Activated CD8-positive, alpha-beta memory T cell treated with anti-CD3 and anti-CD28 coated beads for 4 hours (primary cell): ENCODE data around the gene ETV6.
A peak's percentile ranks its signal among the peaks of the same experiment; 100 is the strongest.

Experiments used
- DNase-seq, 2 donors: peaks; one replicate each; pipeline ENCODE4 v3.0.0-alpha.2; 2020; ENCODE audit warnings: low read depth in 2 of 2

Gene ETV6

GRCh38 chr12:11642785-11643184, 6.7 kb upstream of the ETV6 start:
- DNase-seq, result no peak

- DNase-seq, result no peak
Observed at GRCh38 chr12:11645391-11645790, 4.1 kb upstream of the ETV6 start.

DNA sequence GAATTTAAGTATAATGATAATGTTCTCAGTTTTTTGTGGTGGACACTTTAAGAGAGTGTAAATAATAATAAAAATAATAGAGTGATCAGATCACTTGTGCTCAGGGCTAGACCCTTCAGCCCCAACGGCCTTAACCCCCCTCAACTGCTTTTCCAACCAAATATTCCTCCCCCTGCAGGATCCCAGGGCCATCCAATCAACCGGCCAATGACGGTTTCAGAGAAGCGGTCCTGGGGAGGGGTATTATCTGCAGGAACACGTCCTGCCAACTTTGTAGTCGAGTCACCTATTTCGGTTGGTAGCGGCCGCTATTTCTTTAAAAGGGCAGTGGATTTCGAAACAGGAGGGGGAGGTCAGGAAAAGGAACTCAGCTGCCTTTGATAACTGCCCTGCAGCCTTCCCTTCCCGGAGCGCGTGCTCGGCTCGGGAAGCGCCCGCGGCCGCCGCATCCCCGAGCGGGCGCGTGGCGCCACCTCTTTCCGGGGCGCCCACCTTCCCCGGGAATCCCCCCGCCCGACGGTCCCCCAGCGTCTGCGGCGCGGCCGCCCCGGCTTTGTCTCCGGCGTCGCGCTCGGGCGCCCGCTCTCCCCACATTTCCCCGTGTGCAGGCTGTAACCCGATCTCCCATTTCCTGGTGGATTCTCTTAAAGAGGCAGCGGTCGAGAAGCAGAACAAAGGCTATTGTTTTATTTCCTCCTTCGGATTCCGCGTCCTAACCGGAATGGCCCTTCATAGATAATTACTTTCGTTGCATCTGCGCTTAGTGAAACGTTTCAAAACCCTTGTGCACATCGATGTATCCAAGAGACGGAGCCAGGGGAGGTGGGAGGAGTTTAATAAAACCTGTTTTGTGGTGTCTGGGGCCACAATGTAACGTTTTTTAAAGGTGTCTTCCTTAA, 711 bp upstream of the ETV6 start:
- peak; percentile 41 to 42 for DNase-seq

GRCh38 chr12:11650286-11651281, 1.1 kb downstream of the ETV6 start:
- no peak for DNase-seq

GRCh38 chr12:11651381-11651780, 1.9 kb downstream of the ETV6 start:
- no peak for DNase-seq

DNA sequence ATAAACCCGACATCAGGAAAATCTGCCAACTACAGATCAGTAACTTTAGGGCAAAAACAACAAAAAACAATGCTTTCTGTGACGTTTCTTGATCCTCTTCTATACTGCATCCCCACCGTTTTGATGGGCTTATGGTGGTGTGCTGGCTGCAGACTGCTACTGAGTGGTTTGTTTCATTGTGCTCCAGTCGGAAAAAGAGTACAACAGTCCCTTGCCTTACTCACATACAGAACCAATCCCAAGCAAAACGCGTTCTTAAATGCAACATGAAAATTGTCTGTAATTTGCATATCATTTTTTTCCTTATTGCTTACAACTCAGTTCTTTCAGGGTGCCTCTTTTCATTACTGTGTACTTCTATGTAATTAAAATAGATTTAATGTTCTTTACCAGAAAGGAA, 2.3 kb downstream of the ETV6 start:
- no peak for DNase-seq

GRCh38 chr12:11652351-11653040, 3.0 kb downstream of the ETV6 start:
- DNase-seq, result no peak

GRCh38 chr12:11653215-11653753, 3.8 kb downstream of the ETV6 start:
- no peak for DNase-seq

DNA sequence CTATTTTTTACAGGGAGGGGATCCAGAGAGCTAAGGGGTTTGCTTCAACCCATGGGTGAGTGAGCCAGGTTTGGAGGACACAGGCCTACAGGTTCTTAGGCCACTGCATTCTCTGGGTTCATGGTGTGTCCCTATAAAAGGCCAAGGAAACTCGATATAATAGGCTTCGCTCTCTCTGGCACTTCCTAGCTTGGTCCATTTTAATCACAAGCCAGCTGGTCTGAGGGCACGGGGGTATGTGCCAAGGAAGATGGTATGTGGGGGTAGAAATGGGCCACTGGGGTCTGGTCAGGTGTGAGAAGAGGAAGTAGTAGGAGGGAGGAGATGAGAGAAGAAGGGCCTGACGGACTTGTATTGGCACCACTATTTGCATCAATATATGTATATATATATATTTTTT, 4.9 kb downstream of the ETV6 start:
- no peak for DNase-seq

DNA sequence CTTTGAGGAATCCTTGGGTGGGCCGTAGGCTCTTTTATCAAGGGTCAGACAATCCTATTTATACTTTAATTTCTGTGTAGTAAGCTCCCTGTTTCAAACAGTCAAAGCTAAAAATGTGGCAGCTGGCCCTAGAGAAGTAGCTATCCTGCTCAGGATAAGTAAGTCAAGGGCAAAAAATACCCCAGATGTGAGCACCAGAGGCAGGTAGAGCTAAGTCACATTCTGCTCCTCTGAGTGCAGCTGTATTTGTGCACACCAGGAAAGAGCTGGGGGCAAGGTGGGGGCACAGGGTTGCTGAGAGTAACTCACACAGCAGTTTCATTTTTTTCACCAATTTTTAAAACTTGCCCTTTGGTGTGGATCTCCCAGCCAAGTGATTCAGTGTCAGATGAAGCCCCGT, 5.3 kb downstream of the ETV6 start:
- DNase-seq, result no peak

DNA sequence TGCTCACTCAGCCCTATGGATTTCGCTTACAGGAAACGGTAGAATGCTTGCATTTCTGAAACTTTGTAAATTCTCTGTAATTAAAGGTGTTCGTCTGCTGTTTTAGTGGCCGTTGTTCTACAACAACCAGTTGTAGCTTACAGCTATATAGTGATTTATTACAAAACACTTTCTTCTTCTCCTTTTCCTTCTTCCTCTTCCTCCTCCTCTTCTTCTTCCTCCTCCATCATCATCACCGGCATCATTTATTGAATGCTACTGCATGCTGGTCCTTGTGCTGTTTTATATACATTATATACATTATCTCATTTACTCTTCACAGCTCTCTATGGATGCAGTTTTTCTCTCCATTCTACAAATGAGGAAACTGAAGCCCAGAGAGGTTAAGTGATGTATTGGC, 6.4 kb downstream of the ETV6 start:
- no peak for DNase-seq

DNA sequence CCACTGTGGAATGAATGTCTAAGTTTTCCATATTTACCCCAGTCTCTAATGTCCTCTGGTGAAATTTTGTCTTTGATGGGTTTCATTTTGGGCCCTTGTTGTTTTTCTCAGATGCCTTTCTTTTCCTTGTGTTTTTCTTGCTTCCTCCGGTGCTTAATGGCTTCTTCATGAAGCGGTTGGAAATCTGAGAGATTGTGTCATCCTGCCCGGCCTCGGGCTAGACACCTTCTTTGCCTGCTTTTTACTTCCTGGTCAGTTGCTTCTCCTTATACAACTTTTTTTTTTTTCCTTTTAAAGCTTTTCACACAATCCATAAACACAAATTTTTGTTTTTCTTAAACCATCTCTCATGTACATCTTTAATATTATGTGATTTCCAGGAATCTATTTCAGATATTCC, 7.1 kb downstream of the ETV6 start:
- no peak for DNase-seq

- no peak for DNase-seq
Observed at GRCh38 chr12:11657511-11657910, 8.0 kb downstream of the ETV6 start.

GRCh38 chr12:11658791-11659190, 9.3 kb downstream of the ETV6 start:
- no peak for DNase-seq

GRCh38 chr12:11660624-11661023, 11.2 kb downstream of the ETV6 start:
- DNase-seq, result no peak

- no peak for DNase-seq
Observed at GRCh38 chr12:11661491-11662089, 12.1 kb downstream of the ETV6 start.

GRCh38 chr12:11662369-11662768, 12.9 kb downstream of the ETV6 start:
- no peak for DNase-seq

GRCh38 chr12:11663130-11663529, 13.7 kb downstream of the ETV6 start:
- DNase-seq, result no peak

DNA sequence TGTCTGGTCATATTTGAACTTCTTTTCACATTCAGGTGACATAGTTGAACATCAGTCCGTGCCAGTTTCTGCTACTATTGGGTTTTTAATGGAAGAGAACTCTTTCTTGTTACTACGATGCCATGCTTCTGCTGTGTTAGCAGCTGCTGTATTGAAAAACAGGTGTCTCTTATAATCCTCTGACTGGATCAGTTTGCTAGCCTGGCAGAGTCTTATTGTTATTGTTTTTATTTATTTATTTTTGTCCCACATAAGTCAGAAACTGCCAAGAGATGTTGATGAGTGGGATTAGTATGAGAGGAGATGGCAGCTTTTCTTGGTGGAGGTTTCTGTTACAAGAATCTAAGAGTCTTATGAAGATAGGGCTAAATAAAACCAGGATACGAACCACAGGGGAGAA, 14.6 kb downstream of the ETV6 start:
- DNase-seq, result no peak

GRCh38 chr12:11666131-11667050, 16.9 kb downstream of the ETV6 start:
- no peak for DNase-seq
